Measurements from ENCODE around the gene IRF8.

GRCh38 chr16:85850344-85850880, 48.5 kb upstream of the IRF8 start:
- TF ChIP-seq CTCF (IDR thresholded peaks at IDR 0.05) (no peak), POLR2A (IDR thresholded peaks at IDR 0.05) (no peak)
